HK-2 (cell line): ENCODE data around the gene PCDH17.

Source experiments
- DNase-seq: peaks from one replicate; pipeline ENCODE4 v3.0.0-alpha.2; 2018; ENCODE audit not compliant: unreplicated experiment

PCDH17 gene

GRCh38 chr13:57636816-57637215 lies 5.3 kb downstream of the PCDH17 start:
- DNase-seq = no peak

DNA sequence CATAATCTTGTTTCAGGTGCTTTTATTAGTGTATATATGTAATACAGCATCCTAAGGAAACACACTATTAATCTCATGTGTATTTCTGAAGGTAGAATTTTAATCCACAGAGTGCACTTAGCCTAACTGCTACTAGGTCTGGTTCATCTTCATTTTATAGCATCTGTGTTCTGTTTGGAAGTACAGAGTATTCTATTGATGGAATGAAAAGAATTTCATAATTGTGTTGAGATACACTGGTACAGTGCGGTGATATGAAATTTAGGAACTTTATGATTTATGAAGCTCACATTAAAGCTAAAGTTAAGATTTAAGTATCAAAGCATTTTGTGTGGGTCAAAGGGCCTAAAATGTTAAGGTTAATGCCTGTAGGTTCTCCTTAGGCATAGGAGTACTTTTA lies 6.0 kb downstream of the PCDH17 start:
- DNase-seq = no peak

DNA sequence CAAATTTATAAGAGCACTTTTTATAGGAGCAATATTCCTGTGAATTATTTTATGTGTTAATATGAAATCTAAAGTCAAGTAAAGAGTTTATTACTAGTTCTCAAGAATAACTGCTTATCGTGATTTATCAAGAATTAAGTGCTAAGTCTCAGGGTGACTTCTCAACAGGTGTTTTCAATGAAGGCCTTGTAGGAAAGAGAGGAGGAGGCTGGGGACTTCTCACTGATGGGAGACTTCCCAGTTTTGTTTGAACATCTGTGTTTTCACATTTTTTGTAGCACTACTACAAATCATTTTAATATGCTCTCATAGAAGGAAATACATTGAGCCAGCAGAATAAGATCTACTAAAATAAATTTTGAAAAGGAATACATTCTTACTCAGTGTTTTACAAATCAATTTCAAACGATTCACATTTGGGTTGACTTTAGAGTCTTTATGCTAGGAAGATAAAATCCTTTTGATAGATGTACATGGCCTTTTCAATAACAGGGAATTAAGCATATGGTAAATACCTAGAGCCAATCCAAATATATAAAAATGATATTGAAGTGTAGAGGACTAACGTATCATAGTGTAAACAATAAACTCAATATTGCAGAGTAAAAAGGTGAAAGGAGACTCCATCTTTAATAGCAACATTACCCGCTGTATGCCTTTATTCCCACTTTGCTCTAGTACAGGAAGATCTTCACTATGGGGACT lies 6.8 kb downstream of the PCDH17 start:
- no peak for DNase-seq

DNA sequence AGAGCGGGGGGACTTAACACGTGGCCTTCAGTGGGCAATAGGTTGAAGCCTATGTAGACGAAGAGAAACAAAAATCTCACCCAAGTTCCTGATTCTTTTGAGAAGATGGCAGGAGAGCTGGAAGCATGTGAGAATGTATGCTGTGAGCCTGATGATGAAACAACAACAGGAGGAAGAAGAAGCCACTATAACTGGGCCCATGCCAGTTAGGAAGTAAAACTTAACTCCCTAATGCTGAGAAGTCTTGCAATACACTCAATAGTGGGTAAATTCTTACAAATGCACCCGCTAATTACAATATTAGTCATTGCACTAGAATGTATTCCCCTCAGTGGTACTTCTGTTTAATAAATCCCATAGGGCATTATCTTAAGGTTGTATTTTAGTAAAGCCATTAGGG lies 9.1 kb downstream of the PCDH17 start:
- DNase-seq = no peak

- DNase-seq = no peak
Measured at GRCh38 chr13:57641051-57641450, 9.5 kb downstream of the PCDH17 start.

DNA sequence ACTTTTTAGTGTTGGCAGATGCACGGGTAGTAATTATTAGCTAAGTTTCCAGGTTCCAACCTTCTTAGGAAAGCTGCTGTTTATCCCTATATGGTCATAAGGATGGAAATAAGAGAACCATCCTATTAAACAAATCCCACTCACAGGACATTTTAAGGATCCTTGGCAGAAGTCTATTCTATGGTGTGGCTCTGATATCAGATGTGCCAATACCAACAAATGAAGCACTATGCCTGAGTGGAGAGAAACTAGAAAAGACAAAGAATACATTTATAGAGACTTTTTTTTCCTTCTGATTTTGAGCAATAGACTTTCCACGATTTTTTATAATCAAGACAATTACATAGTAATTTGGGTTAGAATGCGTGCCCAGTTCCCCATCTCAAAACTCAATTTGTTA lies 12.6 kb downstream of the PCDH17 start:
- no peak for DNase-seq

DNA sequence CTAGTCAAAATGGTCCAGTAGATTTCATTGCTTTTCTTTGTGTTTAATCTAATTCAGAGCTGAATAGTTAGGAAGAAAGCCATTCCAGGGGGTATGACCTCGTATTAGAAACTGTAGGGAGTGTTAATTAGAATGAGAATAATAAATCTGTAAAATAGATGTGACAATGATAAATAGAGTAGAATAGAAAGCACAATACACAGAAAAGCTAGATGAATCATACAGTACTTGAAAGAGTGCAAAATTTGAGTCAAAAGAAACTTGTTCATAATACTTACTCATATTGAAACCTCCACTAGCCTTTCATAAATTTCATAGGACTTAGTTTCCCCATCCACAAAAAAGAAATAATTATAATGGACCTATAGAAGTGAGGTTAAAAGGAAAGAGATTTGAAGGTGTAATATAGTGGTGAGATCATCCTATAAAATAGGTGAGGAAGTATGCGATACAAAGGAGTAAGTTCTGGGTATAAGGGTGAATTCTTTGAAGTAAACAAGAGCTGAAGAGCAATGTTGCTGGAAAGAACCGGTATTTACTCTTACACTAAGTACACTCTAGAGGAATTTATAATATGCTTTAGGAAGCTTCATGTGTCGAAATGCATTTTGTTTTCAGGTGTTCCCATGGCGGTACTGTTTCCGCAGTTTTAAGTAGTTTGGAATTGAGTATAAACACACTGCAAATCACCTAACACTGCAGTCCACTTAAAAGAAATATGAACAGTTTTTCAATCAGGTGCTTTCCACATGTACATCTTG lies 21.9 kb downstream of the PCDH17 start:
- no peak for DNase-seq

DNA sequence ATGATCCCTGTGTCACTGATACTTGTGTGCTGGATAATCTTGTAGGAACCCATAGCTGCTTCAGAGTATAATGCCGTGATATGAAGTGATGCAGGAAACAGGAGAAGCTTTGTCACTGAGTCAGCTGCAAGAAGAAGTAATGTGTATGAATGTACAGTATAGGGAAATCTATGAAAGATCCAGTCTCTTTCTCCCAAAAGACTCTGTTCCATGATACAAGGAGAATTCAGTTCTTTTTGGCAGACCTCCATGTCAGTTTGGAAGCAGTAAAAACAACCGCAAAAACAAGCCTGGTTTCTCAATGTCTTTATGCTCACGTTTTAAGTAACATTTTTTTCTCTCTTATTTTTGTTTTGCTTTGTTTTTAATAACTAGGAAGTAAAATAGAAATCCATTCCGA lies 33.9 kb downstream of the PCDH17 start:
- no peak for DNase-seq

- no peak for DNase-seq
Measured at GRCh38 chr13:57666131-57666953, 34.8 kb downstream of the PCDH17 start.

DNA sequence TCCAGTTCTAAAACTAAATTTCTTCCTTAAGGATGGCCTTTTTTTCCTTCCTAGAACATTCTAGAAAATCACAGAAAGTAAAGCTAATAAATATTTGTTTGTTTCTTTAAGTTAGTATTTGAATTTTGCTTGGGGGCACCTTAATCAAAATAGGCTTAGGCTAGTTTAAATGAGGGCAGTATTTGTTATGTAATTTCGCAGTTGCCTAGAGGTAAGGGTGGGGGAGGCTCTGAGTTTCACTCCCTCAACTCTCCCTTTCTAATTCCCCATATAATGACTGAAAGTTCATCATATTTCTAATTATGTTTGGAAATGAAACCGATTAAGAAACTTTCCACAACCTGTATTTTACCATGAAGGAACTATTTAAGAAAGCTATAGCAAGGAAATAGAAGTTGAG lies 40.6 kb downstream of the PCDH17 start:
- DNase-seq = no peak

- peak; percentile 4 for DNase-seq
Measured at GRCh38 chr13:57673197-57673596, 41.7 kb downstream of the PCDH17 start.

DNA sequence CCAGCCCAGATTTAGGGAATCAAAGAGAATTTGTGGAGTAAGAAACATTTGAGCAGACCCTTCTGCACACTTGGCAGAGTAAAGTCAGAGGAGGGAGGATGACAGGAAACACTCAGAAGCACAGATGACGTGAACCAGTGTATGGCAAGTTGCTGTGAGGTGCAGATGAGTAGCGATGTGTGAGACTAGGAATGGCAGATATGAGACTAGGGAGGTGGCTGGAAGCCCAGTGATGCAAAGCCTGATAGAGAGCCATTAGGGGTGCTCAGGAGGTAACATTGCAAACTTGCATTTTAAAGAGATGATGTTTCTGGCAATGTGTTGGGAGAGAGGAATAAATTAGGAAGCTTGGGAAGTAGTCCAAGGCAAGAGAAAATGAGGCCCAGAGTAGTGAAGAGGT lies 44.0 kb downstream of the PCDH17 start:
- DNase-seq = no peak

DNA sequence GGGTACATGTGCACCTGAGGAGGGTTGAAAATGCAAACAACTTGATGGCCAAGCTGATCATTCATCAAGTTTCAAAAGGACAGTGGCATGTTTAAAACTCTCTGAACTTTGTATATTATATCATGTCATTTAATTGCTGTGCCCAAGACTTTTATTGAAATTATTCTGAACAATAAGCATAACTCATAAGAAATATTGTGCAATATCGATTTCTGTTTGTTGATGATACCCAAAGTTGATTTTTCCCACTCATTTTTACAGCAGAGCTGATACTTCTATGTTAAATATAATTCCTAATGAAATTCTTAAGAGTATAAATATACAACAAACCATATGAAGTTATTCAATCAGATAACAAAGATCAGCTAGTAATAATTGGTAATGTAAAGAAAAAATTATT lies 49.1 kb downstream of the PCDH17 start:
- no peak for DNase-seq

DNA sequence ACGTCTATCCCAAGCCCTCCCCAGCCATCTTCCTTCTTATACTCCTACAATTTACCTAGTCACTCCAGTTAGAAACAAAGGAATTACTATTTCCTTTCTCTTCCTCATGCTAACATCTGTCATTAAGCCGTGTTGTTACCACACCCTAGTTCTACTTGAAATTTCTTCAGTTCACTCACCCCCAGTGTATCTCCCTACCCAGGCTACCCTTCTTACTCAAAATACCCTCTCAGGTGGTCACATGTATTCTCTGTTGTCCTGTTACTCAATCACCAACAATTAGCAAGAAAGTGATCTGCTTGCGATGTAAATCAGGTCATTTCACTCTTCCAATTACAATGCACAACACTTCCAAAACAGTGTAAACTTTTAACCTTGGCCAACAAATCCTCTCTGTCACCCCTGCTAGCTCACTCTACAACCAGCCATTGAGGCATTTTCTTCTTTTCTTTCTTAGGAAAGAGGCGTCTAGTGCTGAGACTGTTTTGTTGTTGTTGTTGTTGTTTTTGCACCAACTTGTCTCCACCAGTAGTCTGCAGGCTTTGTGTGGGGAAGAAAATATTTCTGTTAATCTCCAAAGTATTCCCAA lies 50.7 kb downstream of the PCDH17 start:
- no peak for DNase-seq

DNA sequence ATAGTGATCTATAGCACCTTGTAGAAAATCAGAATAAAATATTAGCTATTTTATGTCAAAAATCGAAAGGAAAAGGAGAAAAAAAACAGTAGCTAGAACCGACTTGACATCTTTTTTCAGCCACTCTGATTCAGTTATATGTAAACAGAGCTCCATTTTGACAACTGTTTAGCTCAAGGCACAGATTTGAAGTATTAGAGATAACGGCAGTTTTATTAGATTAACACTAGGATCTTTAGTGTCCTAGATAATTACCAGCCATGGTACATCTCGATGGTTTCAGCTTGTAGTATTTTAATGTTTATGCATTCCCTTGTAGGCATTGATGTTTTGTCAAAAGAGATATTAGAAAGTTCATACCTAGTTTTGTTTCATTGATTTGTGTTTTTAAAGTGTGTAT lies 67.3 kb downstream of the PCDH17 start:
- DNase-seq = no peak

- no peak for DNase-seq
Measured at GRCh38 chr13:57704031-57704430, 72.5 kb downstream of the PCDH17 start.

- DNase-seq = no peak
Measured at GRCh38 chr13:57716295-57716694, 84.8 kb downstream of the PCDH17 start.

DNA sequence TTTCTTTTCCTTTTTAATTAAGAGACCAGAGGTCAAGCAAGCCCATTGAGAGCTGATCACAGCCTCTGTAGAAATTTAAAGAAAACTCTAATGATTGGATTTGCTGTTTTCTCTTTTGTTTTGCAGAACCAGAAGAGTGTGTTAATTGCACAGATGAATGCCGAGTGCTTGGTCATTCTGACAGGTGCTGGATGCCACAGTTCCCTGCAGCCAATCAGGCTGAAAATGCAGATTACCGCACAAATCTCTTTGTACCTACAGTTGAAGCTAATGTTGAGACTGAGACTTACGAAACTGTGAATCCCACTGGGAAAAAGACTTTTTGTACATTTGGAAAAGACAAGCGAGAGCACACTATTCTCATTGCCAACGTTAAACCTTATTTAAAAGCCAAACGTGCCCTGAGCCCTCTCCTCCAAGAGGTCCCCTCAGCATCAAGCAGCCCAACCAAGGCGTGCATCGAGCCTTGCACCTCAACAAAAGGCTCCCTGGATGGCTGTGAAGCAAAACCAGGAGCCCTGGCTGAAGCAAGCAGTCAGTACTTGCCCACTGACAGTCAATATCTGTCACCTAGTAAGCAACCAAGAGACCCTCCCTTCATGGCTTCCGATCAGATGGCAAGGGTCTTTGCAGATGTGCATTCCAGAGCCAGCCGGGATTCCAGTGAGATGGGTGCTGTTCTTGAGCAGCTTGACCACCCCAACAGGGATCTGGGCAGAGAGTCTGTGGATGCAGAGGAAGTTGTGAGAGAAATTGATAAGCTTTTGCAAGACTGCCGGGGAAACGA lies 93.1 kb downstream of the PCDH17 start:
- no peak for DNase-seq

GRCh38 chr13:57725480-57725879 lies 93.9 kb downstream of the PCDH17 start:
- DNase-seq = no peak

- no peak for DNase-seq
Measured at GRCh38 chr13:57726981-57727380, 95.4 kb downstream of the PCDH17 start.

GRCh38 chr13:57734306-57734705 lies 102.8 kb downstream of the PCDH17 start:
- DNase-seq = no peak

GRCh38 chr13:57739089-57739488 lies 107.5 kb downstream of the PCDH17 start:
- DNase-seq = no peak
